ENCODE measurements around the gene NUDT5. TPM values are rescaled to one million over a fixed set of nuclear protein-coding genes. Genes with fewer than 3 reads are reported as not detected.
"Not testable (repeated sequence)": the region's sequence is repeated elsewhere in the genome, so short reads cannot be mapped to it uniquely, and the experiment has no call there.

Gene NUDT5
- total and polyA plus RNA-seq, 8 donors: 47.2 to 64.6 (median 57.8) TPM

GRCh38 chr10:12180221-12180974, 15.3 kb downstream of the NUDT5 start:
- ATAC-seq (no peak), DNase-seq (no peak)
- intact Hi-C loops (cut with DNase I): no loop called here
- Histone ChIP-seq H3K27ac (no peak overlapping the region), H3K9me3 (no peaks in the 10 kb centered on the region), H3K4me1 (peaks cover 0 to 15% of the 10 kb centered on the region in 2 donors), H3K4me3 (no peak overlapping the region), H3K36me3 (peaks cover 0 to 81% of the 10 kb centered on the region in 2 donors), H3K27me3 (no peaks in the 10 kb centered on the region)
- no peak for TF ChIP-seq CTCF (IDR thresholded peaks at IDR 0.05)

GRCh38 chr10:12179606-12180170, 16.0 kb downstream of the NUDT5 start:
- no peak overlapping the region for H3K27ac ChIP-seq
- peaks cover 0 to 81% of the 10 kb centered on the region in 2 donors for H3K36me3 ChIP-seq
- no peaks in the 10 kb centered on the region for H3K27me3 ChIP-seq
- TF ChIP-seq CTCF (IDR thresholded peaks at IDR 0.05): no peak
- H3K9me3 ChIP-seq: no peaks in the 10 kb centered on the region
- ATAC-seq (no peak), DNase-seq (no peak)
- peaks cover 0 to 15% of the 10 kb centered on the region in 2 donors for H3K4me1 ChIP-seq
- intact Hi-C loops (cut with DNase I): no loop called here
- no peak overlapping the region for H3K4me3 ChIP-seq

- no peak overlapping the region for H3K4me3 ChIP-seq
- H3K9me3 ChIP-seq: no peaks in the 10 kb centered on the region
- peaks cover 0 to 15% of the 10 kb centered on the region in 2 donors for H3K4me1 ChIP-seq
- ATAC-seq: no peak
- TF ChIP-seq CTCF (IDR thresholded peaks at IDR 0.05): no peak
- intact Hi-C loops (cut with DNase I): no loop called here
- DNase-seq: no peak
- no peaks in the 10 kb centered on the region for H3K27me3 ChIP-seq
- H3K27ac ChIP-seq: no peak overlapping the region
- peaks cover 0 to 86% of the 10 kb centered on the region in 2 donors for H3K36me3 ChIP-seq
Measured at GRCh38 chr10:12177642-12178041, 18.0 kb downstream of the NUDT5 start.

GRCh38 chr10:12171512-12171911, 24.2 kb downstream of the NUDT5 start:
- H3K4me3 ChIP-seq; H3K9me3 ChIP-seq; H3K4me1 ChIP-seq; H3K27ac ChIP-seq; intact Hi-C loops (cut with DNase I); H3K27me3 ChIP-seq; ATAC-seq; DNase-seq: not testable (repeated sequence)
- H3K36me3 ChIP-seq: peaks cover 0 to 100% of the 10 kb centered on the region in 2 donors

- TF ChIP-seq CTCF (IDR thresholded peaks at IDR 0.05): no peak
- peaks cover 0 to 4% of the 10 kb centered on the region in 2 donors for H3K27me3 ChIP-seq
- intact Hi-C loops (cut with DNase I): no loop called here
Measured at GRCh38 chr10:12165999-12166775, 29.5 kb downstream of the NUDT5 start.

More at GRCh38 chr10:12165999-12166775, 29.5 kb downstream of the NUDT5 start:
- Histone ChIP-seq H3K4me1 (no peaks in the 10 kb centered on the region), H3K4me3 (no peak overlapping the region), H3K27ac (no peak overlapping the region), H3K9me3 (no peaks in the 10 kb centered on the region), H3K36me3 (peaks cover 0 to 94% of the 10 kb centered on the region in 2 donors)
- no peak for ATAC-seq
- DNase-seq: no peak

All from left lung (tissue), 10 donors.